ENCODE data around the gene RAPH1. TPM values are rescaled to one million over a fixed set of nuclear protein-coding genes. Genes with fewer than 3 reads are reported as not detected.

Gene RAPH1, protein sequence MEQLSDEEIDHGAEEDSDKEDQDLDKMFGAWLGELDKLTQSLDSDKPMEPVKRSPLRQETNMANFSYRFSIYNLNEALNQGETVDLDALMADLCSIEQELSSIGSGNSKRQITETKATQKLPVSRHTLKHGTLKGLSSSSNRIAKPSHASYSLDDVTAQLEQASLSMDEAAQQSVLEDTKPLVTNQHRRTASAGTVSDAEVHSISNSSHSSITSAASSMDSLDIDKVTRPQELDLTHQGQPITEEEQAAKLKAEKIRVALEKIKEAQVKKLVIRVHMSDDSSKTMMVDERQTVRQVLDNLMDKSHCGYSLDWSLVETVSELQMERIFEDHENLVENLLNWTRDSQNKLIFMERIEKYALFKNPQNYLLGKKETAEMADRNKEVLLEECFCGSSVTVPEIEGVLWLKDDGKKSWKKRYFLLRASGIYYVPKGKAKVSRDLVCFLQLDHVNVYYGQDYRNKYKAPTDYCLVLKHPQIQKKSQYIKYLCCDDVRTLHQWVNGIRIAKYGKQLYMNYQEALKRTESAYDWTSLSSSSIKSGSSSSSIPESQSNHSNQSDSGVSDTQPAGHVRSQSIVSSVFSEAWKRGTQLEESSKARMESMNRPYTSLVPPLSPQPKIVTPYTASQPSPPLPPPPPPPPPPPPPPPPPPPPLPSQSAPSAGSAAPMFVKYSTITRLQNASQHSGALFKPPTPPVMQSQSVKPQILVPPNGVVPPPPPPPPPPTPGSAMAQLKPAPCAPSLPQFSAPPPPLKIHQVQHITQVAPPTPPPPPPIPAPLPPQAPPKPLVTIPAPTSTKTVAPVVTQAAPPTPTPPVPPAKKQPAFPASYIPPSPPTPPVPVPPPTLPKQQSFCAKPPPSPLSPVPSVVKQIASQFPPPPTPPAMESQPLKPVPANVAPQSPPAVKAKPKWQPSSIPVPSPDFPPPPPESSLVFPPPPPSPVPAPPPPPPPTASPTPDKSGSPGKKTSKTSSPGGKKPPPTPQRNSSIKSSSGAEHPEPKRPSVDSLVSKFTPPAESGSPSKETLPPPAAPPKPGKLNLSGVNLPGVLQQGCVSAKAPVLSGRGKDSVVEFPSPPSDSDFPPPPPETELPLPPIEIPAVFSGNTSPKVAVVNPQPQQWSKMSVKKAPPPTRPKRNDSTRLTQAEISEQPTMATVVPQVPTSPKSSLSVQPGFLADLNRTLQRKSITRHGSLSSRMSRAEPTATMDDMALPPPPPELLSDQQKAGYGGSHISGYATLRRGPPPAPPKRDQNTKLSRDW
- 40.2 TPM for total RNA-seq

DNA sequence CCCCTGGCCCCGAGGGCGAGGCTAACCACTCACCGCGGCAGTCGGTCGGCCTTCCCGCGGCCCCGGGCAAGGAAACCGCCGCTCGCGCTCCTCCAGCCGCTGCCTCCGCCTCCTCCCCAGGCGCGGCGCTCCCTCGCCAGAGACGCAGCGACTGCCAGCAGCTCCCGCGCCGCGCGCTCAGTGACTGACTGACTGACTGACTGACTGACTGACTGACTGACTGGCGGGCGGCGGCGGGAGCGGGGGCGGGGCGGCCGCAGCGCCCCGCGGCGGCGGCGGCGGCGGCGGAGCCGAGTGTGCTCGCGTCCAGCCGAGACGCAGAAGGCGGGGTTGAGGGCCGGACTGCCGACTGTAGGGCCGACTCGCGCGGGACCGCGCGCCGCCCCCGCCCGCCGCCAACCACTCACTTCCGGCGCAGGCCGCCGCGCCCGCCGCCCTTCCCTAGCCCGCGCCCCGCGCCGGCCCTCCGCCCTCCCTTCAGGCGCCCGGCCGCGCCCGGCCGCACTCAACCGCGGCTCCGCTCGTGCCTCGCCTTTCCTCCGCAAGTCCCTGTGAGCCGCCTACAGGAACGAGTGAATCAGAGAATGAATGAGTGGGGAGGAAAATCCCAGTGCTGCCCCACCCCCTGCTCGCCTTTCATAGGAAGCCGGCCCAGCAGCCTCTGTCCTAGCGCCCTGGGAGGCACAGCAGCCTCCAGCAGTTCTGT lies at the start of gene RAPH1:
Gene RAPH1, minus strand, starts transcription at position 224 of the 706 bp plus-strand sequence. CDS start 39,948 bp downstream, outside the sequence.

Other genes starting within 250 kb of the RAPH1 start
- 85.0 TPM for gene ABI2, start 206.9 kb downstream of the RAPH1 start, total RNA-seq
- gene CD28, start 171.3 kb upstream of the RAPH1 start, total RNA-seq: 2.7 TPM